CD14-positive monocyte (primary cell): Measurements from ENCODE around the gene FOXJ3. TPM values are rescaled to one million over a fixed set of nuclear protein-coding genes. Genes with fewer than 3 reads are reported as not detected.

Experiments
- DNase-seq, 3 donors: peaks; one replicate each; pipeline ENCODE4 v3.0.0-alpha.2; 2011 to 2022
- H2AFZ ChIP-seq: 2 replicates; pipeline ENCODE4 v1.6.0; 2012; ENCODE audit warnings: mild to moderate bottlenecking, low read depth, low read length, inconsistent platforms; ENCODE audit not compliant: insufficient read depth, poor library complexity, severe bottlenecking
- H3K27ac ChIP-seq, 2 donors: 1 replicate in 1 of 2; 2 replicates in 1 of 2; pipeline ENCODE4 v1.5.1; 2012 to 2013; ENCODE audit warnings: low read length in 2 of 2, control low read depth in 1 of 2, inconsistent platforms in 1 of 2, low read depth in 1 of 2, mild to moderate bottlenecking in 1 of 2
- H3K27me3 ChIP-seq, 2 donors: one replicate each; pipeline versions ENCODE4 v1.6.0 to v1.6.1; 2011 to 2013; ENCODE audit warnings: low read length in 2 of 2; ENCODE audit not compliant: control insufficient read depth in 2 of 2, insufficient read depth in 2 of 2
- H3K36me3 ChIP-seq, 2 donors: replicated peaks in 1 of 2; 1 replicate in 1 of 2; 2 replicates in 1 of 2; pipeline versions ENCODE4 v1.5.1 to v1.6.1; 2012 to 2013; ENCODE audit warnings: low read length in 2 of 2, control low read depth in 1 of 2, inconsistent platforms in 1 of 2, mild to moderate bottlenecking in 1 of 2; ENCODE audit not compliant: insufficient read depth in 2 of 2, control insufficient read depth in 1 of 2
- H3K4me1 ChIP-seq, 2 donors: 1 replicate in 1 of 2; 2 replicates in 1 of 2; pipeline versions ENCODE4 v1.5.1 to v1.6.1; 2012 to 2013; ENCODE audit warnings: low read length in 2 of 2, control low read depth in 1 of 2, inconsistent platforms in 1 of 2, mild to moderate bottlenecking in 1 of 2, moderate library complexity in 1 of 2; ENCODE audit not compliant: insufficient read depth in 2 of 2, control insufficient read depth in 1 of 2
- H3K4me2 ChIP-seq: replicated peaks from 2 replicates; pipeline ENCODE3; 2012; ENCODE audit warnings: low read length, moderate library complexity, mild to moderate bottlenecking; ENCODE audit not compliant: poor library complexity, severe bottlenecking; ENCODE audit errors: extremely low read depth
- H3K4me3 ChIP-seq, 3 experiments: fragments of 200-600 bp in 1 of 3; sonication (generic) in 1 of 3; replicated peaks in 1 of 3; 1 replicate in 2 of 3; 2 replicates in 1 of 3; pipeline ENCODE4 v1.5.1; 2011 to 2013; ENCODE audit warnings: low read length in 3 of 3, mild to moderate bottlenecking in 3 of 3, control low read depth in 2 of 3, low read depth in 2 of 3, inconsistent platforms in 1 of 3, moderate library complexity in 1 of 3
- H3K79me2 ChIP-seq: 2 replicates; pipeline ENCODE4 v1.6.0; 2012; ENCODE audit warnings: mild to moderate bottlenecking, control low read depth, inconsistent platforms, low read length, moderate library complexity; ENCODE audit not compliant: insufficient read depth
- H3K9ac ChIP-seq: 2 replicates; pipeline ENCODE4 v1.6.0; 2017; ENCODE audit warnings: low read length, mild to moderate bottlenecking; ENCODE audit not compliant: insufficient read depth, poor library complexity, severe bottlenecking
- H3K9me3 ChIP-seq, 2 donors: replicated peaks in 1 of 2; 1 replicate in 1 of 2; 2 replicates in 1 of 2; pipeline versions ENCODE4 v1.5.1 to v1.6.1; 2012 to 2013; ENCODE audit warnings: low read length in 2 of 2, control low read depth in 1 of 2; ENCODE audit not compliant: control insufficient read depth in 1 of 2, insufficient read depth in 1 of 2
- H4K20me1 ChIP-seq: 2 replicates; pipeline ENCODE4 v1.6.0; 2012; ENCODE audit warnings: mild to moderate bottlenecking, low read length, control low read depth, moderate library complexity; ENCODE audit not compliant: insufficient read depth
- H3K27ac Mint-ChIP-seq, 7 donors: one replicate each; pipeline ENCODE4 v1.8.0; 2020; ENCODE audit warnings: mild to moderate bottlenecking in 7 of 7, mixed read lengths in 7 of 7, moderate library complexity in 6 of 7, inconsistent platforms in 2 of 7
- H3K27me3 Mint-ChIP-seq, 3 donors: one replicate each; pipeline ENCODE4 v1.8.0; 2021 to 2022; ENCODE audit warnings: low read depth in 3 of 3, mild to moderate bottlenecking in 3 of 3, mixed read lengths in 3 of 3, moderate library complexity in 3 of 3, inconsistent platforms in 1 of 3
- H3K36me3 Mint-ChIP-seq, 2 donors: one replicate each; pipeline ENCODE4 v1.8.0; 2020; ENCODE audit warnings: mixed read lengths in 2 of 2, inconsistent platforms in 1 of 2, mild to moderate bottlenecking in 1 of 2
- H3K4me1 Mint-ChIP-seq: one replicate; pipeline ENCODE4 v1.8.0; 2020; ENCODE audit warnings: mild to moderate bottlenecking, mixed read lengths
- H3K4me3 Mint-ChIP-seq, 2 donors: one replicate each; pipeline ENCODE4 v1.8.0; 2020; ENCODE audit warnings: mild to moderate bottlenecking in 2 of 2, mixed read lengths in 2 of 2, moderate library complexity in 1 of 2
- H3K9me3 Mint-ChIP-seq, 7 donors: one replicate each; pipeline ENCODE4 v1.8.0; 2020 to 2022; ENCODE audit warnings: mixed read lengths in 7 of 7, mild to moderate bottlenecking in 6 of 7, moderate library complexity in 6 of 7, inconsistent platforms in 2 of 7
- CTCF ChIP-seq: fragments of 200-600 bp; IDR thresholded peaks from one replicate; pipeline ENCODE4 v1.8.0; 2022; ENCODE audit warnings: antibody characterized with exemption, mild to moderate bottlenecking
- WGBS: methylation state at CpG from one replicate; pipeline ENCODE4 v1.1.5; 2013; ENCODE audit warnings: missing lambda C conversion rate; ENCODE audit not compliant: insufficient coverage; 5-methylcytosine and 5-hydroxymethylcytosine counted together
- intact Hi-C, 2 donors: fragments of 100-400 bp; cut with micrococcal nuclease; formaldehyde crosslinking; loops; one replicate each; pipeline versions ENCODE4 v1.15.0 to v1.15.1; 2023
- polyA plus RNA-seq, 3 donors: library from polyadenylated mRNA; depleted of rRNA in 1 of 3; unstranded in 2 of 3; stranded (reverse) in 1 of 3; fragments of 300-500 nt in 2 of 3; fragments of >200 nt in 1 of 3; fragmentation: Illumina TruSeq in 2 of 3; gene quantifications; 1 replicate in 2 of 3; 2 replicates in 1 of 3; pipeline ENCODE4 v1.2.3, GENCODE V29; 2012 to 2021

The FOXJ3 gene
- polyA plus RNA-seq, 3 donors = 10.2 to 18.5 (median 18.4) TPM

GRCh38 chr1:42170779-42171621 is 164.0 kb downstream of the FOXJ3 start:
- intact Hi-C loops = loop anchor here in 1 of 2 donors (10.0 kb wide), 1 partner anchor 596 kb away; no protein-coding TSS in a partner anchor
- Mint-ChIP-seq H3K4me3 (no peak overlapping the region), H3K9me3 (peaks cover 0 to 3% (median 0%) of the 10 kb centered on the region in 7 donors), H3K36me3 (peaks cover 0 to 4% of the 10 kb centered on the region in 2 donors), H3K27ac (peak overlapping the region in 3 of 7 donors; percentile 6 to 38 (median 14)), H3K4me1 (peaks cover 11% of the 10 kb centered on the region), H3K27me3 (peaks cover 1 to 3% (median 2%) of the 10 kb centered on the region in 3 donors)
- H2AFZ ChIP-seq = no peak overlapping the region
- H3K4me2 ChIP-seq = no peak overlapping the region
- DNase-seq = no peak
- no peaks in the 10 kb centered on the region for H3K79me2 ChIP-seq
- no peak overlapping the region for H3K27ac ChIP-seq
- H4K20me1 ChIP-seq = no peaks in the 10 kb centered on the region
- no peak overlapping the region for H3K9ac ChIP-seq
- TF ChIP-seq CTCF = no peak
- H3K9me3 ChIP-seq = no peaks in the 10 kb centered on the region
- H3K4me1 ChIP-seq = peaks cover 6 to 12% of the 10 kb centered on the region in 2 donors
- H3K4me3 ChIP-seq = no peak overlapping the region
- H3K27me3 ChIP-seq = no peaks in the 10 kb centered on the region
- WGBS = 85% methylated on average over 11 of the region's 17 CpGs
- peaks cover 0 to 6% of the 10 kb centered on the region in 2 donors for H3K36me3 ChIP-seq

DNA sequence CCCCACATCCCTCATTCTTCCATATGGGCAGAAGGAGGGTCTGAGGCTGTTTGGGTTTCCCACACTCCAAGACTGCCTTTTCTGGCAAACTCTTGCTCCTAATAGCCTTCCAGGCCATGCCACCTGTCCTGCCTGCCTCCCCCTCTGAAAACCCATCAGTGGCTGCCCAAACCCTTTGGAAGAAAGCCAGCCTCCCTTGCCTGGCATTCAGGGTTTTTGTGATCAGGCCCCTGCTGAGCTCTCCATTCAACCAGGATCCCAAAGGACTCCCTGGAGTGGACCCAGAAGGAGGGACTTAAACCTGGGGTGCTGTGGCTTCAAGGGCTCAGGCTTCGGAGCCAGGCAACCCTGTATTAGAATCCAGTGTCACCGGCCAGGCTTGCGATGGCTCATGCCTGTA is 166.3 kb downstream of the FOXJ3 start:
- H3K36me3 Mint-ChIP-seq = no peaks in the 10 kb centered on the region
- peaks cover 11% of the 10 kb centered on the region for H3K4me1 Mint-ChIP-seq
- Histone ChIP-seq H3K4me1 (peaks cover 6 to 12% of the 10 kb centered on the region in 2 donors), H3K27me3 (no peaks in the 10 kb centered on the region), H3K4me3 (no peak overlapping the region), H3K79me2 (no peaks in the 10 kb centered on the region), H3K27ac (no peak overlapping the region), H4K20me1 (no peaks in the 10 kb centered on the region), H2AFZ (no peak overlapping the region), H3K9me3 (no peaks in the 10 kb centered on the region), H3K9ac (no peak overlapping the region), H3K4me2 (no peak overlapping the region), H3K36me3 (no peaks in the 10 kb centered on the region)
- no peak for TF ChIP-seq CTCF
- H3K9me3 Mint-ChIP-seq = peaks cover 0 to 4% (median 0%) of the 10 kb centered on the region in 7 donors
- intact Hi-C loops = no loop called here
- peak overlapping the region in 1 of 7 donors; percentile 49 for H3K27ac Mint-ChIP-seq
- no peak for DNase-seq
- peaks cover 1 to 6% (median 5%) of the 10 kb centered on the region in 3 donors for H3K27me3 Mint-ChIP-seq
- no peak overlapping the region for H3K4me3 Mint-ChIP-seq
- 93% methylated on average over 3 of the region's 3 CpGs for WGBS
